Upper lobe of left lung (tissue), 4 donors: ENCODE results near the gene NTN1.

ENCODE experiments used
- CTCF ChIP-seq, 6 experiments: fragments of 450-650 bp in 4 of 6; fragments of 200-600 bp in 2 of 6; sonication (generic) in 2 of 6; IDR thresholded peaks; one replicate each; pipeline ENCODE4 v1.5.1; 2016 to 2019; ENCODE audit warnings: antibody characterized with exemption in 6 of 6
- EP300 ChIP-seq, 4 donors: sonication (generic); formaldehyde crosslinking; IDR thresholded peaks; one replicate each; pipeline ENCODE4 v1.5.1; 2017; ENCODE audit warnings: antibody characterized with exemption in 4 of 4, control low read depth in 2 of 4
- POLR2A ChIP-seq, 4 donors: fragments of 450-650 bp; IDR thresholded peaks; one replicate each; pipeline ENCODE4 v1.5.1; 2016 to 2017; ENCODE audit warnings: antibody characterized with exemption in 4 of 4, mild to moderate bottlenecking in 2 of 4
- POLR2AphosphoS5 ChIP-seq, 2 donors: sonication (generic); formaldehyde crosslinking; IDR thresholded peaks; one replicate each; pipeline ENCODE4 v1.5.1; 2017; ENCODE audit warnings: antibody characterized with exemption in 2 of 2

- TF ChIP-seq POLR2AphosphoS5 (IDR thresholded peaks at IDR 0.05) (no peak), CTCF (IDR thresholded peaks at IDR 0.05) (peak in 1 of 6 experiments; percentile 12), POLR2A (IDR thresholded peaks at IDR 0.05) (no peak), EP300 (IDR thresholded peaks at IDR 0.05) (no peak)
These were observed 271.2 kb downstream of the NTN1 start for GRCh38 chr17:9292561-9292941.
